Body of pancreas (tissue), 4 donors: ENCODE data around the gene RUSF1. TPM values are rescaled to one million over a fixed set of nuclear protein-coding genes. Genes with fewer than 3 reads are reported as not detected.

Source experiments
- ATAC-seq: fragments of 150-250 bp; one replicate; pipeline ENCODE4 v1.9.1; 2016
- DNase-seq, 4 donors: peaks; one replicate each; pipeline ENCODE4 v3.0.0-alpha.2; 2019
- H3K27ac ChIP-seq, 4 donors: fragments of 200-600 bp; sonication (generic); 1 replicate in 3 of 4; 2 replicates in 1 of 4; pipeline versions ENCODE4 v1.5.1 to v1.6.1; 2016 to 2019; ENCODE audit warnings: mild to moderate bottlenecking in 1 of 4, mixed read lengths in 1 of 4, moderate library complexity in 1 of 4
- H3K27me3 ChIP-seq, 2 donors: fragments of 200-600 bp; sonication (generic); one replicate each; pipeline ENCODE4 v1.6.0; 2016; ENCODE audit warnings: mild to moderate bottlenecking in 1 of 2
- H3K36me3 ChIP-seq, 2 donors: fragments of 200-600 bp; sonication (generic); replicated peaks in 1 of 2; 2 replicates each; pipeline ENCODE4 v1.5.1; 2016; ENCODE audit warnings: low read depth in 2 of 2; ENCODE audit not compliant: insufficient read depth in 1 of 2
- H3K4me1 ChIP-seq: fragments of 200-600 bp; sonication (generic); one replicate; pipeline ENCODE4 v1.6.0; 2016
- H3K4me3 ChIP-seq, 2 donors: fragments of 200-600 bp; sonication (generic); 1 replicate in 1 of 2; 2 replicates in 1 of 2; pipeline ENCODE4 v1.5.1; 2016 to 2019
- H3K9me3 ChIP-seq, 3 donors: fragments of 200-600 bp; sonication (generic); 1 replicate in 2 of 3; 2 replicates in 1 of 3; pipeline ENCODE4 v1.5.1; 2016
- POLR2A ChIP-seq, 3 donors: fragments of 450-650 bp; IDR thresholded peaks; one replicate each; pipeline ENCODE4 v1.6.1; 2016; ENCODE audit warnings: antibody characterized with exemption in 3 of 3, mild to moderate bottlenecking in 2 of 3
- WGBS, 2 donors: methylation state at CpG; one replicate each; pipeline ENCODE4 v1.1.5; 2017; 5-methylcytosine and 5-hydroxymethylcytosine counted together
- intact Hi-C: fragments of 100-400 bp; cut with DNase I; formaldehyde crosslinking; loops from one replicate; pipeline ENCODE4 v1.15.1; 2023
- total RNA-seq, 2 donors: library from RNA; depleted of rRNA; stranded (reverse); fragments of >200 nt; gene quantifications; one replicate each; pipeline ENCODE4 v1.1.0, GENCODE V29; 2016
- TF ChIP-seq, protein P1 (sequence below), 7 experiments: fragments of 450-650 bp in 4 of 7; fragments of 200-600 bp in 3 of 7; sonication (generic) in 3 of 7; IDR thresholded peaks; one replicate each; pipeline ENCODE4 v1.5.1; 2016 to 2019; ENCODE audit warnings: antibody characterized with exemption in 7 of 7

RUSF1 gene
- total RNA-seq, 2 donors from 2014 or later = 72.9 to 77.5 TPM

DNA sequence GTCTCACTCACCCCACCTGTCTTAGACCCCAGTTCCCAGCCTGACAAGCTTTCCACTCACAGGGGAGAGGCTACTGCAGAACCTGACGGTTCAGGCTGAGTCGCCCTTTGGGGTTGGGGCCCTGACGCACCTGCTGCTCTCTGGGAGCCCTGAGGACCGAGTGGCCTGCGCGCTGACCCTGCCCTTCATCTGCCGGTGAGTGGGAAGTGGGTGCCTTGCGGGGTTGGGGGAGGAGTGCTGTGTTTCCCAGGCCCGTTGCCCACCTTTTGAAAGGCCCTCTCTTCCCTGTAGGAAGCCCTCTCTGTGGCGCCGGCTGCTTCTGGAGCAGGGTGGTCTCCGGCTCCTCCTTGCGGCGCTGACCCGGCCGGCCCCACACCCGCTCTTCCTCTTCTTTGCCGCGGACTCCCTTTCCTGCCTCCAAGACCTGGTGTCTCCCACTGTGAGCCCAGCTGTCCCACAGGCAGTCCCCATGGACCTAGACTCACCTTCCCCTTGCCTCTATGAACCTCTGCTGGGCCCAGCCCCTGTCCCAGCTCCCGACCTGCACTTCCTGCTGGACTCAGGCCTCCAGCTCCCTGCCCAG, 42.3 kb downstream of the RUSF1 start:
- Histone ChIP-seq H3K4me1 (no peaks in the 10 kb centered on the region), H3K9me3 (no peaks in the 10 kb centered on the region), H3K36me3 (peaks cover 0 to 12% of the 10 kb centered on the region in 2 donors), H3K27me3 (no peaks in the 10 kb centered on the region), H3K4me3 (no peak overlapping the region), H3K27ac (no peak overlapping the region)
- WGBS, 2 donors = 85 to 89% methylated on average over 13 to 20 of the region's 20 CpGs
- DNase-seq = no peak
- TF ChIP-seq, protein P1, sequence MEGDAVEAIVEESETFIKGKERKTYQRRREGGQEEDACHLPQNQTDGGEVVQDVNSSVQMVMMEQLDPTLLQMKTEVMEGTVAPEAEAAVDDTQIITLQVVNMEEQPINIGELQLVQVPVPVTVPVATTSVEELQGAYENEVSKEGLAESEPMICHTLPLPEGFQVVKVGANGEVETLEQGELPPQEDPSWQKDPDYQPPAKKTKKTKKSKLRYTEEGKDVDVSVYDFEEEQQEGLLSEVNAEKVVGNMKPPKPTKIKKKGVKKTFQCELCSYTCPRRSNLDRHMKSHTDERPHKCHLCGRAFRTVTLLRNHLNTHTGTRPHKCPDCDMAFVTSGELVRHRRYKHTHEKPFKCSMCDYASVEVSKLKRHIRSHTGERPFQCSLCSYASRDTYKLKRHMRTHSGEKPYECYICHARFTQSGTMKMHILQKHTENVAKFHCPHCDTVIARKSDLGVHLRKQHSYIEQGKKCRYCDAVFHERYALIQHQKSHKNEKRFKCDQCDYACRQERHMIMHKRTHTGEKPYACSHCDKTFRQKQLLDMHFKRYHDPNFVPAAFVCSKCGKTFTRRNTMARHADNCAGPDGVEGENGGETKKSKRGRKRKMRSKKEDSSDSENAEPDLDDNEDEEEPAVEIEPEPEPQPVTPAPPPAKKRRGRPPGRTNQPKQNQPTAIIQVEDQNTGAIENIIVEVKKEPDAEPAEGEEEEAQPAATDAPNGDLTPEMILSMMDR (IDR thresholded peaks at IDR 0.05) = no peak
- no peak for TF ChIP-seq POLR2A (IDR thresholded peaks at IDR 0.05)
- ATAC-seq = no peak
- intact Hi-C loops = no loop called here

DNA sequence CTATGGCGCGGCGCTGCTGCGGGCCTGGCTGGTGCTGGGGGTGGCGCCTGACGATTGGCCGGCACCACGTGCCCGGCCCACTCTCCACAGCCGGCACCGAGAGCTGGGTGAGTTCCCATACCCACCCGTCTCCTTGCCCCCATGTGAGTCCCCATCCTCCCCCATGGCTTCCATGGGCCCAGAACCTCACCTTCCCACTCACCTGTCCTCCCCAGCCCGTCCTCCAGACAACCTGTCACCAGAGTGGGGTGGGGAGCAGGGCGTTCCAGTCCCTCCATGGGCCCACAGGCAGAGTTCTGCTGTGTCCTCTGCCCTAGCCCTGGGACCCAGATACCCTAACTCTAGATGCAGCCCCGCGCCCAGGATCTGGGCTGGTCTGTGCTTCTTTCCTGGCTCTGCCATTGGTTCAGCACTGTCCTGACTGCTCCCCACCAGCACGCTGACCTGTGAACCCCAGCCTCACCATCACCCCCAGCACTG, 43.4 kb downstream of the RUSF1 start:
- no peaks in the 10 kb centered on the region for H3K27me3 ChIP-seq
- H3K9me3 ChIP-seq = no peaks in the 10 kb centered on the region
- peaks cover 9% of the 10 kb centered on the region for H3K4me1 ChIP-seq
- DNase-seq (no peak), ATAC-seq (no peak)
- intact Hi-C loops = no loop called here
- H3K4me3 ChIP-seq = no peak overlapping the region
- peaks cover 0 to 12% of the 10 kb centered on the region in 2 donors for H3K36me3 ChIP-seq
- TF ChIP-seq, protein P1 (IDR thresholded peaks at IDR 0.05) = no peak
- TF ChIP-seq POLR2A (IDR thresholded peaks at IDR 0.05) = no peak
- 91 to 95% methylated on average over 9 to 16 of the region's 17 CpGs for WGBS, 2 donors
- H3K27ac ChIP-seq = no peak overlapping the region

DNA sequence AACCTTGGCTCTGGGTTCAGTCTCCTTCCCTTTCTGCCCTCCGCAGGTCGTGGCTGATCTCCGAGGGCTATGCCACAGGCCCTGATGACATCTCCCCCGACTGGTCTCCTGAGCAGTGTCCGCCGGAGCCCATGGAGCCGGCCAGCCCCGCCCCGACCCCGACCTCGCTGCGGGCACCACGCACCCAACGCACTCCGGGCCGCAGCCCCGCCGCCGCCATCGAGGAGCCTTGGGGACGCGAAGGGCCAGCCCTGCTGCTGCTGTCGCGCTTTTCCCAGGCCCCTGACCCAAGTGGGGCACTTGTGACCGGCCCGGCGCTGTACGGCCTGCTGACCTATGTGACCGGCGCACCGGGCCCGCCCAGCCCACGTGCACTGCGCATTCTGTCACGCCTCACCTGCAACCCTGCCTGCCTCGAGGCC, 43.8 kb downstream of the RUSF1 start:
- Histone ChIP-seq H3K36me3 (peaks cover 0 to 12% of the 10 kb centered on the region in 2 donors), H3K4me3 (no peak overlapping the region), H3K27me3 (no peaks in the 10 kb centered on the region), H3K4me1 (peaks cover 9% of the 10 kb centered on the region), H3K27ac (no peak overlapping the region), H3K9me3 (no peaks in the 10 kb centered on the region)
- ATAC-seq = no peak
- no peak for TF ChIP-seq POLR2A (IDR thresholded peaks at IDR 0.05)
- TF ChIP-seq, protein P1 (IDR thresholded peaks at IDR 0.05) = no peak
- DNase-seq = no peak
- intact Hi-C loops = no loop called here
- 92 to 97% methylated on average over 14 to 33 of the region's 36 CpGs for WGBS, 2 donors

DNA sequence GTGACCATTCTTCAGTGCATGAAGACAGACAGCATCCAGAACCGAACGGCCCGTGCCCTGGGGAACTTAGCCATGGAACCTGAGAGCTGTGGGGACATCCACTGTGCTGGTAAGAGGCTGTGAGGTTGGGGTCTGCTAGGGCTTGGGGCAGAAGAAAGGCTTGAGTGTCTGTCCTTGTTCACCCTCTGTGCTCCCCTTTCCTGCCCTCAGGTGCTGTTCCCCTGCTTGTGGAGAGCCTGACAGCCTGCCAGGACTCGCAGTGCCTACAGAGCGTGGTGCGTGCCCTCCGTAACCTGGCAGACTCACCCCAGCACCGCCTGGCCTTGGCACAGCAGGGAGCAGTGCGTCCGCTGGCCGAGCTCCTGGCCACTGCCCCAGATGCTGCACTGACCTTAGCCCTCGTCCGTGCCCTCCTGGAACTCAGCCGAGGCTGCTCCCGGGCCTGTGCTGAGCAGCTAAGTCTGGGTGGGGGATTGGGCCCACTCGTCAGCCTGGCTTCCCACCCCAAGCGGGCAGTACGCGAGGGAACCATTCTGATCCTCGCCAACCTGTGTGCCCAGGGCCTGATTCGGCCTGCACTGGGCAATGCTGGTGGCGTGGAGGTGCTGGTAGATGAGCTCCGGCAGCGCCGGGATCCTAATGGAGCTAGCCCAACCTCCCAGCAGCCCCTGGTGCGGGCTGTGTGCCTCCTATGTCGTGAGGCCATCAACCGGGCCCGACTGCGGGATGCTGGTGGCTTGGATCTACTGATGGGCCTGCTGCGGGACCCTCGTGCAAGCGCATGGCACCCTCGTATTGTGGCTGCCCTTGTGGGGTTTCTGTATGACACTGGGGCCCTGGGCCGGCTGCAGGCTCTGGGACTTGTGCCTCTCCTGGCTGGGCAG, 46.0 kb downstream of the RUSF1 start:
- WGBS, 2 donors = 89 to 90% methylated on average over 16 to 33 of the region's 35 CpGs

More for the DNA sequence above, 46.0 kb downstream of the RUSF1 start:
- ATAC-seq (no peak), DNase-seq (no peak)
- Histone ChIP-seq H3K4me3 (no peak overlapping the region), H3K4me1 (peaks cover 19% of the 10 kb centered on the region), H3K9me3 (no peaks in the 10 kb centered on the region), H3K27me3 (no peaks in the 10 kb centered on the region), H3K27ac (no peak overlapping the region), H3K36me3 (peaks cover 0 to 12% of the 10 kb centered on the region in 2 donors)
- intact Hi-C loops = no loop called here
- TF ChIP-seq POLR2A (IDR thresholded peaks at IDR 0.05) = no peak
- TF ChIP-seq, protein P1 (IDR thresholded peaks at IDR 0.05) = no peak
